K562 (cell line): Measurements from ENCODE around the gene PDLIM5. TPM values are rescaled to one million over a fixed set of nuclear protein-coding genes. Genes with fewer than 3 reads are reported as not detected.
A peak's percentile ranks its signal among the peaks of the same experiment; 100 is the strongest.

Source experiments
- COPS2 ChIP-seq: fragments of 450-650 bp; conservative IDR thresholded peaks from 2 replicates; pipeline ENCODE4 v1.6.1; 2016; ENCODE audit warnings: mild to moderate bottlenecking, moderate library complexity
- DIDO1 ChIP-seq: fragments of 450-650 bp; IDR thresholded peaks from 2 replicates; pipeline ENCODE4 v1.6.1; 2016; ENCODE audit warnings: low read depth, missing biosample characterization, missing genetic modification characterization
- E2F3 ChIP-seq: fragments of 250-450 bp; sonication (Bioruptor Pico); IDR thresholded peaks from 2 replicates; pipeline ENCODE4 v1.4.0; 2020; ENCODE audit warnings: mild to moderate bottlenecking
- FOXO4 ChIP-seq: fragments of 450-650 bp; formaldehyde crosslinking; IDR thresholded peaks from 2 replicates; pipeline ENCODE4 v1.4.0; 2020; ENCODE audit warnings: mild to moderate bottlenecking, moderate library complexity
- GTF2A2 ChIP-seq: IDR thresholded peaks from 2 replicates; pipeline ENCODE4 v1.6.1; 2016; ENCODE audit warnings: mild to moderate bottlenecking, missing genetic modification characterization, missing compliant biosample characterization
- KLF6 ChIP-seq: fragments of 250-450 bp; sonication (Bioruptor Pico); IDR thresholded peaks from 2 replicates; pipeline ENCODE4 v1.4.0; 2020; ENCODE audit warnings: mild to moderate bottlenecking, moderate library complexity, borderline replicate concordance
- MAX ChIP-seq: sonication (generic); formaldehyde crosslinking; IDR thresholded peaks from 2 replicates; pipeline ENCODE4 v1.9.0; 2022; ENCODE audit warnings: mild to moderate bottlenecking, missing genetic modification reagents
- MAZ ChIP-seq, 2 experiments: fragments of 450-650 bp in 1 of 2; sonication (generic) in 1 of 2; formaldehyde crosslinking; IDR thresholded peaks in 1 of 2; conservative IDR thresholded peaks in 1 of 2; 2 replicates each; pipeline versions ENCODE4 v1.4.0 to v1.5.0; 2020; ENCODE audit warnings: mild to moderate bottlenecking in 1 of 2, missing genetic modification reagents in 1 of 2
- MCM3 ChIP-seq: fragments of 450-650 bp; IDR thresholded peaks from 2 replicates; pipeline ENCODE4 v1.6.1; 2016
- MLLT1 ChIP-seq, 2 experiments: fragments of 450-650 bp; IDR thresholded peaks; 2 replicates each; pipeline ENCODE4 v1.6.1; 2016
- MTA1 ChIP-seq: fragments of 450-650 bp; IDR thresholded peaks from 2 replicates; pipeline ENCODE4 v1.6.1; 2017; ENCODE audit warnings: borderline replicate concordance
- NCOR1 ChIP-seq: fragments of 450-650 bp; IDR thresholded peaks from 2 replicates; pipeline ENCODE4 v1.6.1; 2016; ENCODE audit warnings: mild to moderate bottlenecking, moderate library complexity
- NKRF ChIP-seq: fragments of 450-650 bp; IDR thresholded peaks from 2 replicates; pipeline ENCODE4 v1.6.1; 2016; ENCODE audit warnings: borderline replicate concordance
- SUPT5H ChIP-seq: fragments of 450-650 bp; IDR thresholded peaks from 2 replicates; pipeline ENCODE4 v1.6.1; 2016
- TFAP4 ChIP-seq: sonication (generic); formaldehyde crosslinking; IDR thresholded peaks from 2 replicates; pipeline ENCODE4 v1.8.0; 2022; ENCODE audit warnings: missing genetic modification reagents, mild to moderate bottlenecking, moderate library complexity, borderline replicate concordance
- ZMIZ1 ChIP-seq, 2 experiments: fragments of 150-350 bp in 1 of 2; IDR thresholded peaks; 2 replicates each; pipeline ENCODE4 v1.6.1; 2012 to 2016; ENCODE audit warnings: low read depth in 2 of 2, low read length in 2 of 2, mild to moderate bottlenecking in 1 of 2, moderate library complexity in 1 of 2
- ZNF133 ChIP-seq: fragments of 250-450 bp; sonication (Bioruptor Pico); IDR thresholded peaks from 2 replicates; pipeline ENCODE4 v1.4.0; 2020; ENCODE audit warnings: mild to moderate bottlenecking
- polyA plus RNA-seq, 8 experiments: library from polyadenylated mRNA; depleted of rRNA in 4 of 8; stranded (reverse) in 5 of 8; unstranded in 3 of 8; fragments of >200 nt; fragmentation: Nextera tagmentation in 2 of 8; fragmentation: Illumina TruSeq in 1 of 8; extraction: Ambion mirVana in 2 of 8; extraction: Trizol in 1 of 8; gene quantifications; 2 replicates each; pipeline versions ENCODE4 v1.2.1 to v1.2.3, GENCODE V29; 2011 to 2014; ENCODE audit warnings: inconsistent platforms in 1 of 8, missing spikeins in 1 of 8
- total RNA-seq, 7 experiments: library from RNA; depleted of rRNA in 6 of 7; stranded (reverse); fragments of >200 nt in 6 of 7; fragmentation: Illumina TruSeq in 2 of 7; extraction: Trizol in 2 of 7; gene quantifications; 2 replicates each; pipeline versions ENCODE4 v1.2.1 to v1.2.3, GENCODE V29; 2011 to 2021; ENCODE audit warnings: low replicate concordance in 1 of 7

PDLIM5 gene
- total and polyA plus RNA-seq, 9 of the 15 experiments (the other 6 are each of a cell fraction or from before 2014, with no cell fraction given): 36.9 to 127 (median 62.5) TPM

GRCh38 chr4:94534401-94535312, 82.9 kb downstream of the PDLIM5 start (continued):
- TF ChIP-seq MLLT1 (IDR thresholded peaks at IDR 0.05) (peak in 1 of 2 experiments; percentile 49; a peak in 1 of 4 replicates), MTA1 (0 out of 2 replicates have a peak, but pooled peaks have one; percentile 22), GTF2A2 (tag) (no peak), DIDO1 (tag) (no peak), NCOR1 (peak; percentile 73), MAZ (CRISPR knock-in tag; conservative IDR thresholded peaks at IDR 0.05 in 1 of 2, IDR thresholded peaks at IDR 0.05 in 1 of 2) (no peak), ZMIZ1 (IDR thresholded peaks at IDR 0.05; ENCODE audit: low read depth in 2 of 2, low read length in 2 of 2) (0 out of 4 replicates have a peak, but pooled peaks of 1 of the 2 experiments have one; percentile 60), COPS2 (no peak), NKRF (no peak), SUPT5H (no peak), KLF6 (CRISPR knock-in tag) (no peak), MCM3 (no peak), FOXO4 (CRISPR knock-in tag) (no peak), ZNF133 (CRISPR knock-in tag) (no peak), TFAP4 (CRISPR knock-in tag) (no peak), MAX (CRISPR knock-in tag) (no peak), E2F3 (CRISPR knock-in tag) (no peak)
